ENCODE measurements around the gene GUCY2C.

The GUCY2C gene

DNA sequence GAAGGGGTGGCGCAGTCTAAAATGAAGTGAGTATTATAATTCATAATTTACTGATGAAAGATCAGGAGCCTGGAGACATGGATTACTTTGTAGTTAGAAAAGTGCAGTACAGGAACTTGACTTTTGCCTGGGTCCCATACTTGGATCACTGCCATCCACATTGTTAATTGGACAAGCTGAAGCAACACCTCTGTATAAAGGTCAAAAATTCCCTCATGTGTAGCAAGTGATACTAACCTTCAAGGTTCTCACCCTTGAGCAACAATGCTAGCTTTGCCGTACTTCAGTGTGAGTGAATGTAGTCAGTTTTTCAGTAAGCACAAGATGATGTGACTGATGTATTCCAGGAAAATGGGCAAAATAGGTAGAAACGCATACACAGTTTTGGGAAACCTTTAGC lies 84.1 kb downstream of the GUCY2C start:
- no peaks in the 10 kb centered on the region for H3F3A ChIP-seq (ENCODE audit: low read depth)
- H3K79me2 ChIP-seq (ENCODE audit: insufficient read depth, low read length): no peaks in the 10 kb centered on the region
- H3K4me3 ChIP-seq (ENCODE audit: low read length, poor library complexity, severe bottlenecking): no peak overlapping the region
- H3K4me2 ChIP-seq (ENCODE audit: low read depth, low read length, poor library complexity, severe bottlenecking): no peak overlapping the region
- H3K4me1 ChIP-seq (ENCODE audit: insufficient read depth, low read length, poor library complexity, severe bottlenecking): no peaks in the 10 kb centered on the region
- H3K27me3 ChIP-seq (ENCODE audit: insufficient read depth, low read length, poor library complexity, severe bottlenecking): no peaks in the 10 kb centered on the region
- no peaks in the 10 kb centered on the region; the same call in 1 of the 2 replicates for H3K9me3 ChIP-seq (ENCODE audit: insufficient read depth, low read depth, low read length)
- H3K9ac ChIP-seq (ENCODE audit: low read depth, low read length, poor library complexity, severe bottlenecking): no peak overlapping the region
- H2AFZ ChIP-seq (ENCODE audit: low read length): no peak overlapping the region
- TF ChIP-seq CTCF (conservative IDR thresholded peaks at IDR 0.05; ENCODE audit: low read length) (no peak), EZH2phosphoT487 (IDR thresholded peaks at IDR 0.05; ENCODE audit: borderline replicate concordance) (no peak)
- H4K20me1 ChIP-seq (ENCODE audit: insufficient read depth, low read length, poor library complexity, severe bottlenecking): no peaks in the 10 kb centered on the region
- no peaks in the 10 kb centered on the region for H3K36me3 ChIP-seq (ENCODE audit: insufficient read depth, low read length)
- H3K9me2 ChIP-seq (replicated peaks; ENCODE audit: low read depth, low read length): no peaks in the 10 kb centered on the region

DNA sequence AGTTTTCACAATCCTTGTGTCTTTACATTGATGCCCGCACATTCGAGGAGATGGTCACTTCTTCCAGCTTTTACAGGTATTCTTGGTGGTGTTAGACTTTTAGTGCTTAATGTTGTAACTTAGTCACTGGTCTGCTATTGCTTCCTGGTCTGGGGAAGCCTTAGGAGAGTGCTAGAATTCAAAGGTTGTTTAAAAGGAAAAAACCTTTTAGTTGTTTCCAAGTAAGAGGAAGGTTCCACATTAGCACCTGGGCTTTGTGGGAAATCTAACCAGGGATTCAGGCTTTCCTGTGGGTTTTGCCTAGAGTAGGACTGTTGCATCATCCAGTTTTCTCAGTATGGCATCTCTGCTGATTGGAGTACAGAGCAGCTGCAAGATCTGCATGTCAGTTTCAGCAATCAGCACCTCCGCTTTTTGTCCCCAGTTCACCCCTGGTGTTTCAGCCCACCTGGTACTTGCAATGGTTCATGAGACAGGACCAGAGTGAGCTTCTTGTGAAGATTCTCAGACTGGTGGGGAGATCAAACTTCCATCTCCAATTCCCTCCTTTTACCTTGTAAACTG lies 84.7 kb downstream of the GUCY2C start:
- H3K9ac ChIP-seq (ENCODE audit: low read depth, low read length, poor library complexity, severe bottlenecking): no peak overlapping the region
- H3K36me3 ChIP-seq (ENCODE audit: insufficient read depth, low read length): no peaks in the 10 kb centered on the region
- peaks cover 2% of the 10 kb centered on the region; the same call in 1 of the 2 replicates for H3K9me3 ChIP-seq (ENCODE audit: insufficient read depth, low read depth, low read length)
- H3K9me2 ChIP-seq (replicated peaks; ENCODE audit: low read depth, low read length): no peaks in the 10 kb centered on the region
- no peaks in the 10 kb centered on the region for H4K20me1 ChIP-seq (ENCODE audit: insufficient read depth, low read length, poor library complexity, severe bottlenecking)
- no peak overlapping the region for H2AFZ ChIP-seq (ENCODE audit: low read length)
- no peaks in the 10 kb centered on the region for H3F3A ChIP-seq (ENCODE audit: low read depth)
- H3K4me1 ChIP-seq (ENCODE audit: insufficient read depth, low read length, poor library complexity, severe bottlenecking): no peaks in the 10 kb centered on the region
- no peak overlapping the region for H3K4me3 ChIP-seq (ENCODE audit: low read length, poor library complexity, severe bottlenecking)
- no peak overlapping the region for H3K4me2 ChIP-seq (ENCODE audit: low read depth, low read length, poor library complexity, severe bottlenecking)
- no peaks in the 10 kb centered on the region for H3K79me2 ChIP-seq (ENCODE audit: insufficient read depth, low read length)
- H3K27me3 ChIP-seq (ENCODE audit: insufficient read depth, low read length, poor library complexity, severe bottlenecking): no peaks in the 10 kb centered on the region
- TF ChIP-seq CTCF (conservative IDR thresholded peaks at IDR 0.05; ENCODE audit: low read length) (no peak), EZH2phosphoT487 (IDR thresholded peaks at IDR 0.05; ENCODE audit: borderline replicate concordance) (no peak)

DNA sequence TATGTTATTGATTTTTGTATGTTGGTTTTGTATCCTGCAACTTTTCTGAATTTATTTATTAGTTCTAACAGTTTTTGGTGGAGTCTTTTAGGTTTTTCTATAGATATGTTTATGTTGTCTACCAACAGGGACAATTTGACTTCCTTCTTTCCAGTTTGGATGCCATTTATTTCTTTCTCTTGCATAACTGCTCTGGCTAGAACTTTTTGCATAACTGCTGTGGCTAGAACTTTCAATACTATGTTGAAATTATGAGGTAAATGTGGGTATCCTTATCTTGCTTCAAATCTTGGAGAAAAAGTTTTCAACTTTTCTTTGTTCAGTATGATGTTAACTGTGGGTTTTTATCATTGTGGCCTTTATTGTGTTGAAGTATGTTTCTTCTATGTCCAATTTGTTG lies 88.8 kb downstream of the GUCY2C start:
- H3K9me3 ChIP-seq (ENCODE audit: insufficient read depth, low read depth, low read length): peaks cover 18% of the 10 kb centered on the region; the same call in 1 of the 2 replicates
- no peaks in the 10 kb centered on the region for H3F3A ChIP-seq (ENCODE audit: low read depth)
- H3K27me3 ChIP-seq (ENCODE audit: insufficient read depth, low read length, poor library complexity, severe bottlenecking): no peaks in the 10 kb centered on the region
- H2AFZ ChIP-seq (ENCODE audit: low read length): no peak overlapping the region
- TF ChIP-seq CTCF (conservative IDR thresholded peaks at IDR 0.05; ENCODE audit: low read length): no peak
- no peak for TF ChIP-seq EZH2phosphoT487 (IDR thresholded peaks at IDR 0.05; ENCODE audit: borderline replicate concordance)
- no peak overlapping the region for H3K9ac ChIP-seq (ENCODE audit: low read depth, low read length, poor library complexity, severe bottlenecking)
- no peaks in the 10 kb centered on the region for H3K36me3 ChIP-seq (ENCODE audit: insufficient read depth, low read length)
- no peaks in the 10 kb centered on the region for H3K79me2 ChIP-seq (ENCODE audit: insufficient read depth, low read length)
- H3K4me1 ChIP-seq (ENCODE audit: insufficient read depth, low read length, poor library complexity, severe bottlenecking): no peaks in the 10 kb centered on the region
- no peak overlapping the region for H3K4me3 ChIP-seq (ENCODE audit: low read length, poor library complexity, severe bottlenecking)
- no peaks in the 10 kb centered on the region for H4K20me1 ChIP-seq (ENCODE audit: insufficient read depth, low read length, poor library complexity, severe bottlenecking)
- no peak overlapping the region for H3K4me2 ChIP-seq (ENCODE audit: low read depth, low read length, poor library complexity, severe bottlenecking)
- H3K9me2 ChIP-seq (replicated peaks; ENCODE audit: low read depth, low read length): no peaks in the 10 kb centered on the region
